ENCODE measurements around the gene IL26.

IL26 gene, protein sequence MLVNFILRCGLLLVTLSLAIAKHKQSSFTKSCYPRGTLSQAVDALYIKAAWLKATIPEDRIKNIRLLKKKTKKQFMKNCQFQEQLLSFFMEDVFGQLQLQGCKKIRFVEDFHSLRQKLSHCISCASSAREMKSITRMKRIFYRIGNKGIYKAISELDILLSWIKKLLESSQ

DNA sequence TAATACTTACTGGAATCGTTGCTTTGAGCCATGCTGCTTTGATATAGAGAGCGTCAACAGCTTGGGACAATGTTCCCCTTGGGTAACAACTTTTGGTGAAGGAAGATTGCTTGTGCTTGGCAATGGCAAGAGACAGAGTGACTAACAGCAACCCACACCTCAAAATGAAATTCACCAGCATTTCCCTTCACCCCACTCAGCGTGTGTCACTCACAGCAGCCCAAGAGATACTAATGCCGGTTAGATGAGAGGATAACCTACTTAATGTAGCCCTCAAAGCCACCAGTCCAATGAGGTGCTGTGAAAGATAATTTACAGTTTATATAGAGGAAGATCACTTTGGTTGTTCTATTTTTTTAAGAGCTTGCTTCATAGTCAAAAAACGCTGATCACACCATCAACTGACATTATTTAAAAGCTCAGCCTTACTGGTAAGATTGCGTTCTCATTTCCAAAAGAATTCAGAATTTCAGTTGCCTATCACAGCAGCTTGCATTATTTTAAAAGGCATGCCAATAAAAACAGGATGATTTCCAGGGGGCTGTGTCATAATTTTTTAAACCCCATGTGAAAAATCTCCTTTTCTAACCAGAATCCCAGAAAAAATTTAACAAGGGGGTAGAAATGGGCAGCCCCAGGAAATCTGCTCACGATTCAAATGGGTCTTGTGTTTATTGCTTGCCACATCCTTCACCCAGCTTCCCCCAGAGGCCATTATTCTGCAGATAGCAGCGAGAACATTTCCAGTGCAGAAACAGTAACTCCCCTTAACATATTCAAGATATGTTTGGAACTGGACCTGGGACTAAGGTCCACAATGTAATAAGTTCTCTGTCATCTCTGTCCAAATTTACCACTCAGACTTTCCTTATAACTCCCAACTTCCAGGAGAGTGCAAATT lies at the start of gene IL26:
IL26 (minus strand) TSS at position 235 of the 901 bp plus-strand sequence; CDS start at position 181, 54 bp downstream.
- DNase-seq: no peak

DNA sequence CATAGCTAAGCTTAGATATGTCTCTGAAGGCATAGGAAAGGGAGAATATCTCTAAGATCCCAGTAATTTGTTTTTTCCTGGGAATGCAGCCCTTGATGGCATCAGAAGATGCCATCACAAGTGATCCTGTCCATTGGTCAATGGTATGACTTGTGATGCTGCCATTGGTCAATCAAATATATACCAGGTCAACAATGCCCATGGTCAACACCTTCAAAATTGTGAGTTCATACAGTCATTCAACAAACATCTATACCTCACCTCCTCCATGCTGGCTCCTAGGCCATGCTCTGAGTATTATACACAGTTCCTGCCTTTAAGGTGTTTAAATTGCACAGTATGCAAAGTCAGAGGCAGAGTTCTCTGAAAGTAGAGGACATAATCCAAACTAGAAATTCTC lies 47.1 kb upstream of the IL26 start:
- DNase-seq: no peak

DNA sequence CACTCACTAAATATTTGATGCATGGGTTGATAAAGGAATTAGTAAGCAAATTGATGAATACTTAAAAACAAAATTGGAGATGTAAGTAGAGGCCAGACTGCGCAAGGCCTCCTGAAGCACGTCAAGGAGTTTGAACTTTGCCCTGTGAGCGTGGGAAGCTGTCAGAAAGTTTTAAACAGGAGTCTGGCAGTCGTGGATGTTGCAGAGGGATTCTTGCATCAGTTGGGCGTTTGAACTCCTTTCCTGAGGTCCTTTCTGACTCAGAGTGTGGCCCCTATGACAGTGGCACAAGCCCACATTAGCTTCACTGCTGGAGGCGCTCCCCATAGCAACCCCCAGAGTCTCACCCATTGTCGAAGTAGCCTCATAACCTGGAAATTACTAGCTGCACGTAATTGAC lies 45.7 kb upstream of the IL26 start:
- no peak for DNase-seq

DNA sequence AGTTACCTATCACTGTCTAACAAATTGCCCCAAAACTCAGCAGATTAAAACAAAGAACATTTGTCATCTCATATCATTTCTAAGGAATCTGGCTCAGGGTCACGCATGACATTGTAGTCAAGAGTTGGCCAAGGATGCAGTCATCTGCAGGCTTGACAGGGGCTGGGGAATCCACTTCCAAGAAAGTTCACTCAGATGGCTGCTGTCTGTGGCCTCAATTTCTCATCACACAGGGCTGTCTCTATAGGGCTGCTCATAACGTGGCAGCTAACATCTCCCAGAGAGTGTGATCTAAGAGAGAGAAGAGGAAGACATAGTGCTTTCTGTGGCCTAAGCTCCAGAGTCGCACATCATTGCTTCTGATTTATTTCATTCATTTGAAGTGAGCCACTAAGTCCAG lies 44.7 kb upstream of the IL26 start:
- no peak for DNase-seq

DNA sequence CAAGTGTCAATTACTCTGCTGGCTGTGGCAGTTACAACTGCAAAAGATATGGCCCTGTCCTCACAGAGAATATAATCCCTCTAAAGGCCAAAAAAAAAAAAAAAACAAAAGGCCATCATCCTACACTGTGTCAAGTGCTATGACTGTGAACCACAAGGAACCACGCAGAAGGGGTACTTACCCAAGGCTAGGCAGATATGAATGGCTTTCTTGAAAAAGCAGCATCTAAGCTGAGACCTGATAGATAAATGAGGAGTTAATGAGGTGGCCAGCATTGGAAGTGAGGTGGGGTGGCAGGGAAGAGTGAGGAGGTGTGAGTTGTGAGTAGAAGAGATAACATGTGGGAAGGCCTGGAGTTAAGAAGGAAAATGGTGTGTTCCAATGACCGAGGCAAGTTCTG lies 44.2 kb upstream of the IL26 start:
- DNase-seq: no peak

DNA sequence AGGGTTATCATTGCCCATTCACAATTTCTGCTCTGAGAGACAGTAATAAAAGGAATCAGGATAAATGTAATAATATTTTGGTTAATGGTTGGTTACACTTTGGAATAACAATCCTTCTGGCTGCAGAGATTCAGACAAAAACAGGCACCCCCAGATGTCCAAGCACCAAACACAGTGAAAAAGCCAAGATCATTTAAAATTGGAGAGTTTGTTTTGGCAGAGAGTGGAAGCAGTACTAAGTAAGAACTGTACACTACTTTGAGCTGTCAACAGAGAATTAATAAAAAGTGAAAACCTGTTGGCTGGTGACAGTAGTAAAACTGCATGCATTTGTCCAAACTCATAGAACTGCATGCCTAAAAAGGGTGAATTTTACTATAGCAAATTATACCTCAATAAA lies 43.4 kb upstream of the IL26 start:
- DNase-seq: no peak

DNA sequence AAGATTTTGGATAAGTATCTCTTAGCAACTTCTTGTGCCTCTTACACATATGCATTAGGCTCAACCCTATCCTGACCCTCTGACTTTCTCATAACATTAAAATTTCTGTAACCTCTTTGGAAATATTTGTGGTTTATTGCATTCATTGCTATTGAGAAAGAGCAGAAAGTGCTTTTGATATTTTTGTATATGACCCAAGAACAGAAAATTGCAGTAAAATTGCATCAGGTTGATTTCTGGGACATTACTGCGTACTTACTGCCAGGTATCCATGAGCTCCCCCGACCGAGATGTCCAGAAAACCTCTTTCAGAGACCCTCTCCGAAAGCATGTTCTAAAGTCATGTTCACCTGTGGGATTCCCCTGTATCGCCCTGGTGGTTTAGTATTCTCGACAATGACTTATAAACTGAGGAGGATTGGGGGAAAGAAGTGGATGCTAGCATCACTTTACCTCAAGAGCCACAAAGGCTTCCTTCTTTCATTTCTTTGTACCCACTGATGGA lies 42.3 kb upstream of the IL26 start:
- no peak for DNase-seq

DNA sequence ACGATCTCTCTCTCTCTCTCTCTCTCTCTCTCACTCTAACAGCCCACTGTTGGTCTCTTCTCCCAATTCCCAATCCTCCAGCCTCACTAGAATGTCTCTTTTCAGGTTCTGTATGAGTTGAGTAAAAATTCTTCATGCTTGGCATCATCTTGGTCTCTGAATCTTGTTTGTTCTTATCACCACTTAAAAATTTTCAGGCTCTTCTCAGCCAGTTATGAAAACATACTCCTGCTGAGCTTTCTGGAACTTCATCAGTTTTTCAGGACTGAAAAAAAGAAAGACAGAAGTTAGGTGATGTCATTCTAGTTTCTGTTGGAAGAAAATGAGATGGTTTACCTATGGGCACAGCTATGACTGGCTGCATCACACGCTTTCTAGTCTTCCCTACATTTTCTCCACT lies 39.2 kb upstream of the IL26 start:
- no peak for DNase-seq

DNA sequence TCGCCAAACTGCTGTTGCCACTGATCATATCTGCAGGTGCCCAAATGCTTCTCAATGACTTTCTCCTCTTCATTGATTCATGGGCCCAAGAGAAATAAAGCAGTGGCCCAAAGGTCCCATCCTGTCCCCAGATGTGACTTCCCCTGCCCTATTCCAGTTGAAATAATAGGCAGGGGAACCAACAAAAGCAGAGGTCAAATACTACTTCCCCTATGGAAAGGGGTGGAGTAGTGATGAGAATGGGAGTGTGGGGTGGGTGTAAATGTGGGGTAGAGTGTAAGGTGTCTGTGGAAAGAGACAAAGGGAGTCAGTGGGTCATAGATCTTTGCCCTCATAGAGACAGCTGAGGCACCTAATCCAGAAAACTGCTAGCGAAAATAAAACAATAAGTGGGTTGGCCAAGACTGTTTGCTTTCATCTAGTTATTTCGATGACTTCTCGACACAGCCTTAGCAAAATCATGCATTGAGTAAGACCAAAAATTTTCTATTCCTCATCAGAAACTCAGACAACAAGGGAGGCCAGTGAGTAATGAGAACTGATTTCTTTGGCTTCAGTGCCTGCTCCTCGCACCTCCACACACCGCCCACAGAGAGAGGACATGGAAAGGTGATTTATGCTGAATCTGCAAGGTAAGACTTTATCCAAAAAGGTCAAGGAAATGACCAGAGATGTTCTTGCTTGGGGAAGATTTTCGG lies 38.7 kb upstream of the IL26 start:
- DNase-seq: no peak

DNA sequence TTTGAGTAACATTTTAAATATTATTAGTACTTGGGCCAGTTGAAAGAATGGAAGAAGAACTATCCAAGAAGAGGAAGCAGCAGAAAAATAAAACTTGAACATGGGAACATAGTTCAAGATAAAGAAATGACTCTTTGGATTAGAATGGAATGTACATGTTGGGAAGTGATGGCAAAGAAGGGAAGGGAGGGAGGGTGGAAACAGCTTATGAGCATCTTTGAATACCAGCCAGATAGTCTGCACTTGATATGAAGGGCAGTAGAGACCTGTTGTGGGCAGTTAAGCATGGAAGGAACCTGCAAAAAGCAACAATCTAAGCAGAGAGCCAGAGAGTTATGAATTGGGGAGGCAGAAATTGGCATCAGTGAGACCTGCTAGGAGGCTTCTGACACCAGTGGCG lies 37.8 kb upstream of the IL26 start:
- no peak for DNase-seq

DNA sequence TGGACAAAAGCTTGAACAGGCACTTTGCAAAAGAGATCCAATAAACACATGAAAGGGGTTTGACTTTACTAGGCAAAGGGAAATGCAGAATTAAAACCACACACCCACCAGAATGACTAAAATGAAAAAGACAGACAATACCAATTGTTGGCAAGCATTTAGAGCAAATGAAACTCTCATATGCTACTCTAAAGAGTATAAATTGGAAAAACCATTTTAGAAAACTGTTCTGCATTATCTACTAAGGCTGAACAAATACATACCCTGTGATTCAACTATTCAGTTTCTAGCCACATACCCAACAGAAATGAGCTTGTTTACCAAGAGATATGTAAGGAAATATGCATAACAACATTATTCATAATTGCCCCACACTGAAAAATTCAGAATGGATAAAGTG lies 36.3 kb upstream of the IL26 start:
- no peak for DNase-seq

DNA sequence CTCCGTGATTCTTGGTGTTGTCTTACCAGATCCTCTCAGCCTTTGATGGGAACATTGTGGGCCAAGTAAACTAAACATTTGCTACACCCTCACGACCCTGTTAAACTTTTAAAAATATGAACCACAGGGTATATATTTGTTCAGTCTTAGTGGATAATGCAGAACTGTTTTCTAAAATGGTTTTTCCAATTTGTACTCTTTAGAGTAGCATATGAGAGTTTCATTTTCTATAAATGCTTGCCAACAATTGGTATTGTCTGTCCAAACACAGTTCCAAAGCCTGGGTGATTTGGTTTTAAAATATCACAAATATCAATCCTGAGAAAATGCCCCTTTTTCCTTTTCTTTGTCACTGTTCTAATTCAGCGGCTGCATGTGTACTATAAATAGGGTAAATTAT lies 34.5 kb upstream of the IL26 start:
- DNase-seq: no peak

DNA sequence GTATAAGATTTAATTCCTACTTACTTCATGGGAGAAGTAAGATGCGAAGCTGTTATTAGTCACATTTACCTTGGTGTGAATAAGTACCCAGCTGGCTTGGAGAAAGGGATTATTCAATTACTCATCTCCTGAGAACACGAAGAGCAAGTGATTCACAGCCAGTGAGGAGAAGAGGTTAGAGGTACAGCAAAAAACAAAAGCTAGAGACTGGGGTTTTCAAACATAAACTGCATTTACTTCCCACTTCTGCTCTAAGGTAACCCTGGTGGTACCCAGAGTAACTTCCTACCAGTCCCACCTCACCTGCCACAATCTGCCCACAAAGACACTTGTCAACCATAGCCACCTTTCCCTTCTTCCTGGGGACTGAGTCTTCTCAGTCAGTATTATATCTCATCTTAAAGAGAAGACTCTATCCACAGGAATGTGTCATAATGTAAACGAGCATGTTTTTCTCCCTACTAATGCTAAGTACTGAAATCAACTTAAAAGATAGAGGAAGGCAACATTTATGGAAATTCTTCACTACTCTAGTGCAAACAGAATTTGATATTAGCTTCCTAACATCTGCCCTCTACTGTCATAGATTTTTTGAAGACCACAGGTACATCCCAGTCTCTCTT lies 33.8 kb upstream of the IL26 start:
- DNase-seq: peak; percentile 1

DNA sequence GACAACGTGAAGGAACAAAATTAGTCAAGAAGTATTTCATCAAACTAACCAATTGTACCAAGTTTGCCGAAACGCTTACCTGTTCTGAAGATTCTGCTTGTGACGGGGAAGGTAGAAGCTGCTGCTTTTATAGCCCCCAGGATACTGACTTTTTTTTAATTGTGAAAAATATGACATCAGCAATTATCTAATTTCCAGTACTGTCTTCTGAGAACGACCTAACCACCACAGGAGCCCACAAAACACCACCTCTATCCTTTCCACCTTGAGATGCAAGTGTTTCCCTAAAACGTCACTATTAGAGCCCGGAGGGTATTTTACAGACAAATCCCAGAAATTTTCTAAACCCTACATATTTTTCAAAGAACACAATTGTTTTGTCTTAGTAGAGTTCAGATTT lies 27.9 kb upstream of the IL26 start, which contains the start of gene IL22:
IL22 (minus strand) TSS at position 101 of the 400 bp plus-strand sequence. CDS start 156 bp downstream, outside the sequence.
- no peak for DNase-seq

DNA sequence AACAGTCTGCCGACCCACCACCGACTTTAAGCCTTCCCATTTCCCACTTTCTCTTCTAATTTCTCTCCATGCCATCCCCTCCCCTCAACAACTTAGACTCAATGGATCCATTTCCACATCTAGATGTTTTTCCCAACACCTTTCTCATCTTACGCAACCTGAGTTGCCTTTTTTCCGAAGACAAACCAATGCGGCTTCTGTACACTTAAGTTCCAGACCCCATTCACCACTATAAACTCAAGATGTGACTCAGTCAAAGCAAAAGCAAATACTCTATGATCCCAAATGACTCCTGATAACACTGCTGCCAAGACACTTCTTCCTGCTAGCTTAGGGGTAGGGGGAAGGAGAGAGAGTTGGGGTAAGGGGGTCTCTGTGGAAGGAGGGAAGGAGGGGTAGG lies 26.5 kb upstream of the IL26 start:
- no peak for DNase-seq

DNA sequence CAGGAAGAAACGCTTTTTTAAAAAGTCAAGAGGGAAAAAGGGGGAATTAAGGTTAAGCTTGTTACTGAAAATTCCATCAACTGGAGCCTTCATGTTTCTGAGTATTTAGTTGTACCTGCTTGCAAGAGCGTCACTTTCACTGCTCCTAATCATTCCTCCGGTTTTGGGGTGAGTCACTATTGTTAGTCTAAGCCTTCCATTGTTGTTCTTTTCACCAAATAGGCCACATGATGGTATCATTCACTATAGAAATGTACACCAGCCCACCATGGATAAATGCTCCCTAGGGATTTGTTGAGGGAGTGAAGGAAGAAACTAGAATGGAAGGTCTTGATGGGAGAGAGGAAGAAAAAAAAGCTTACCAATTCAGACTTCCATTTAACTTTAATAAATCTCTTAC lies 24.8 kb upstream of the IL26 start:
- no peak for DNase-seq

DNA sequence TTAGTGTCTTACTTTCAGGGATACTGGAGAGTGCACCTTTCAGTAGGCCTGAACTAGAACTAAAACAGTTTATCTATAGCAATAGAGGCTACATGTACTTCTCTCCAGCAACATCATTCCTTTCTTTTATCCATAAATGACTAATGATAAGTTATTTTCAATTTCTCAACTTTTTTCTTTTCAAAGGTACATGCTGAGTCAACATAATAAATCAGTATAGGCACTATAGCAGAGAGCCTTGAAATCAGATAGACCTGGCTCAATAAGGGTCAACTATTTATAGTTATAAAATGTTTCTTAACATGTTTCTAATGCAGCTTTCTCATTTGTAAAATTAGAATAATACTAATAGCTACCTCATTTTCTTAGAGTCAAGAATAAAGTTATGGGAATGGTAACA lies 22.2 kb upstream of the IL26 start:
- no peak for DNase-seq

DNA sequence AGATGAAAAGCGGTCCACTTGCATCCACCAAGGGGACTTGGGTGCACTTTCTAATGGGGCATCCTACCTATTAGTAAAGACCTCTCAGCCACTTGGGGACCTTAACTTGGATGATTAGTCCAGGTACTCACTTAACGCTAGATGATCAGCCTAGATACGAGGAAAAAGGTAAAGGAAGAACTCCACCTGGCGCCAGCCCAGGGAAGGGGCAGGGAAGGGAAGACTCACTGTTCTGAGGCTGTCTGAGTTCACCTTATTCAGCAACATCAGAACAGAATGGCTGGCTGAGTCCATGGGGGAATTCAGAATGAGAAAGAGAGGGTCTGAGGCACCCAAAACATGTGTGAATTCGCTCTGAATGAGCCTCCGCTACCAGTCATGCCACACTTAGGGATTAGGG lies 20.7 kb upstream of the IL26 start:
- DNase-seq: no peak

DNA sequence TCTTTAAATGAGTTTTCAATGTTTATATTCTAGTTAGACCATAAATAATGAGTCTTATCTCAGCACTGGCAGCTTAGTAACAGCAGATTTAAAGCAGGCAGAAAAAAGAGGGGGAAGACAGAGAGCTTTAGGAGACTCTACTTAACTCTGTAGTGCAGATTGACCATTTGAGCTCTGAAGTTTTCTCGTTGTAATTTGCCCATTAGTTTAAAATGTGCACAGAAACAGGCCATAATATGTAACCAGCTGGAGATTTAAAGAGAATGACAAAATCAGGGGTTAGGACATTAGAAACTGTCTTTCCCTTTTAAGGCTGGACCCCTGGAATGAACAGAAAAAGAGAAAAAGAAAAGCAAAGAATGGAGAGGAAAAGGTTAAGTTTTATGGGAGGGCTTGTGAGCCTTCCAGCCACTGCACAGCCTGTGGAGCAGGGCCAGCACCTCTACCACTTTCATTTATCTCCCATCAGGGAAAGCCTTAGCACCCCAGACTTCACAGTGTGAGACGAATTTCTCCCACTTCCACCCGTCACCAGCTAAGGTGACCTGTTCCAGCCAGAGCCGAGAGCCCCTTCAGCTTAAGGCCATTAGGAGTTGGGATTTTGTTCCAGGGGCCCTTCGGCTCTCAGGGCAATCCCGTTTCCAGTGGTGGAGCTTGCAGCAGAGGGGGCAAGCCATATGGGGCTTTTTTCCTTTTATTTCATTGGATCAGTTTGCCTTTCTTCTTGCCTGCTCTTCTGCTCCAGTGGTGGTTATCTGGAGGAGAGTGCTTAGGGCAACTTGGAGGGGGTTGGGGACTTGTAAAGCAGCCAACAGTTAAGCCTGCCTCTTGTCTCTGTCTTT lies 19.8 kb upstream of the IL26 start:
- no peak for DNase-seq

DNA sequence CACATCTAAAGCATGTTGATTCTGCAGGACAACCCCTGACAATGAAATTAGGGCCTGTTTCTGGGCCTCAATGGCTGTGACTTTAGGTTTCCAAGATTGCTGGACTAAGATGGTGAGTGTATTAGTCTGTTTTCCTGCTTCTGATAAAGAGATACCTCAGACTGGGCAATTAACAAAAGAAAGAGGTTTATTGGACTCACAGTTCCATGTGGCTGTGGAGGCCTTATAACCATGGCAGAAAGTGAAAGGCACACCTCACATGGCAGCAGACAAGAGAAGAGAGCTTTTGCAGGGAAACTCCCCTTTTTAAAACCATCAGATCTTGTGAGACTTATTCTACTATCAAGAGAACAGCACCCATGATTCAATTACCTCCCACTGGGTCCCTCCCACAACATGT lies 17.2 kb upstream of the IL26 start:
- no peak for DNase-seq

DNA sequence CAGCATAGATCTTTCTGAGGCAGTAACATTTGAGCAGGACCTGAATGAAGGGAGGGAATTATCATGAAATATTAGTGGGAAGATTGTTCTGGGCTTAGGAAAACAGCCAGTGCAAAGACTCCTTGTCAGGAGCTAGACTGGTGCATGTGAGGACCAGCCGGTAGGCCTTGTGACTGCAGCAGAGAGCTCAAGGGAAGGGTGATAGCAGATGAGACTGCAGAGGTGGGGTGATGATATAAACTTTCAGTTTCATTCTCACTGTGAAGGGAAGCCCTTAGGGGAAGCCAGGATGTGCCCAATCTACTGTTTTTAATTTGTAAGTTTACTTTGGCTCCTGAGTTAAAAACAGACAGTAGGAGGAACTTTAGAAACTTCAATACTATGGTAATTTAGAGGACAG lies 15.4 kb upstream of the IL26 start:
- peak; percentile 6 for DNase-seq

DNA sequence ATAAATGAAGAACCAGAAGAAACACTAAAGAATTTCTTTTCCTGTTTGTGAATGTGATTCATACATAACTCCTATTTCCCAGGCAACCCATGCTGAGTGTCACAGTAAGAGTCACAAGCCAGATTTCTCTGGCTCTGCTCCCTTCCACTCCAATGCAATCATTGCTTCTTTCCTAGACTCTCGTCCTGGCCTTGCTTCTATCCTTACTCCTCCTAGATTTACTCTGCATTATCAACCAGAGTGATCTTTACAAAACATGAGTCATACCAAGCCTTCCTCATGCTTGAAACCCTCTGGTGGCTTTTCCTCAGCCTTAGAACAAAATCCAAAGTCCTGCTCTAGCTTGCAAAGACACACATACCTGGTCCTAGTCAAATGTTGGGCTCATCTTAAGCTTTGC lies 14.5 kb upstream of the IL26 start:
- DNase-seq: no peak
